Measurements from ENCODE around the gene TRIM54.

DNA sequence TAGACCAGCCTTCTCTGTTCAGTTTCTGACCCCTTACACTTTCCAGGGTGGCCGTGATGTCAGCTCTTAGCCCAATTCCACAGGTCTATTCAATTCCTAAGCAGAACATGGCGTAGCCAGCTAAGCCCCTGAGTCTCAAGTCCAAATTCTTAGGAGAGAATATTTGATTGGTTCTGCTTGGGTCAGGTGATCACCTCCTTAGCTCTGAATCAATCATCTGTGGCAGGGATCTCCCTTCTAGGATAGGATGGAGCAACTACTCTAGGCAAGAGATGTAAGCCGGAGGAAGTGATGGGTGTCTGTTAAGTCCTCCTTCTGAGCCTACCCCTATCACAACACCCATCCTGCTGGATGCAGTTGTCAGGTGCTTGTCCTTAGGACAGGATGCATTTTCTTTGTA is 15.0 kb downstream of the TRIM54 start:
- no peak for TF ChIP-seq EZH2phosphoT487 (IDR thresholded peaks at IDR 0.05; ENCODE audit: borderline replicate concordance, low read length)
- TF ChIP-seq, protein P1, sequence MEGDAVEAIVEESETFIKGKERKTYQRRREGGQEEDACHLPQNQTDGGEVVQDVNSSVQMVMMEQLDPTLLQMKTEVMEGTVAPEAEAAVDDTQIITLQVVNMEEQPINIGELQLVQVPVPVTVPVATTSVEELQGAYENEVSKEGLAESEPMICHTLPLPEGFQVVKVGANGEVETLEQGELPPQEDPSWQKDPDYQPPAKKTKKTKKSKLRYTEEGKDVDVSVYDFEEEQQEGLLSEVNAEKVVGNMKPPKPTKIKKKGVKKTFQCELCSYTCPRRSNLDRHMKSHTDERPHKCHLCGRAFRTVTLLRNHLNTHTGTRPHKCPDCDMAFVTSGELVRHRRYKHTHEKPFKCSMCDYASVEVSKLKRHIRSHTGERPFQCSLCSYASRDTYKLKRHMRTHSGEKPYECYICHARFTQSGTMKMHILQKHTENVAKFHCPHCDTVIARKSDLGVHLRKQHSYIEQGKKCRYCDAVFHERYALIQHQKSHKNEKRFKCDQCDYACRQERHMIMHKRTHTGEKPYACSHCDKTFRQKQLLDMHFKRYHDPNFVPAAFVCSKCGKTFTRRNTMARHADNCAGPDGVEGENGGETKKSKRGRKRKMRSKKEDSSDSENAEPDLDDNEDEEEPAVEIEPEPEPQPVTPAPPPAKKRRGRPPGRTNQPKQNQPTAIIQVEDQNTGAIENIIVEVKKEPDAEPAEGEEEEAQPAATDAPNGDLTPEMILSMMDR (conservative IDR thresholded peaks at IDR 0.05; ENCODE audit: low read depth, low read length): no peak

Data from PC-3 (cell line).